Stimulated activated CD8-positive, alpha-beta memory T cell treated with anti-CD3 and anti-CD28 coated beads, Interleukin-7, amount 100 ng/mL, for 24 hours (primary cell): Measurements from ENCODE around the gene TH.

ENCODE experiments used
- DNase-seq: peaks from one replicate; pipeline ENCODE4 v3.0.0-alpha.2; 2020; ENCODE audit warnings: low read depth

TH gene

DNA sequence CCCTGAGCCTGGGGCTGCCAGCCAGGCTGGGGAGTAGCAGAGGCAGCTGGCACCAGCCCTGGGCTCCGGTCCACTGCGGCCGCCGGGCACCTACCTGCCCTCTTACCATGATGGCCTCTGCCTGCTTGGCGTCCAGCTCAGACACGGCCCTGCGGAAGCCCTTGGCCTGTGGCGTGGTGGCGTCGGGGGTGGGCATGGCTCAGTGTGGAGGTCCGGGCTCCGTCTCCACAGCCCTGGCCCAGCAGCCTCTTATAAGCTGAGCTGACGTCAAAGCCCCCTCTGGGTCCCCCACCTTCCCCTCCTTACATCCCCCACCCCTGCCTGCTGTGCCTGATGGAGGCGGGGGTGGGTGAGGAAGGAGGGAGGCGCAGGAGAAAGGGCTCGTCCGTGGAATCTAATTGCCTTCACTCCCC is at the start of gene TH:
TSS of gene TH (minus strand) at position 225 of the 413 bp plus-strand sequence. CDS start at position 196, 29 bp downstream.
- no peak for DNase-seq

DNA sequence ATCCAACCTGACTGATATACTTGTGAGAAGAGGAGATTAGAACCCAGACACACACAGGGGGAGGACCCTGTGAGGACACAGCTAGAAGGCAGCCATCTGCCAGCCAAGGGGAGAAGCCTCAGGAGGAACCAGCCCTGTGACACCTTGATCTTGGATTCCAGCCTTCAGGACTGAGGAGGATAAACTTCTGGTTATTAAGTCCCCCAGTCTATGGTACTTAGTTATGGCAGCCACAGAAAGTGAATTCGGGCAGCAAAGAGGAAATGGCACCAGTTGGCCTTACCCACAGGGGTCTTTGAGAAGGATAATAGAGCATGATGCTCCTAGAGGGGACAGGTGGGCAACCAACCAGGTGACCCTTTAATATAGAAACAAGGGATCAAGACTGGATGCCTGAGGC is 49.4 kb upstream of the TH start:
- no peak for DNase-seq

DNA sequence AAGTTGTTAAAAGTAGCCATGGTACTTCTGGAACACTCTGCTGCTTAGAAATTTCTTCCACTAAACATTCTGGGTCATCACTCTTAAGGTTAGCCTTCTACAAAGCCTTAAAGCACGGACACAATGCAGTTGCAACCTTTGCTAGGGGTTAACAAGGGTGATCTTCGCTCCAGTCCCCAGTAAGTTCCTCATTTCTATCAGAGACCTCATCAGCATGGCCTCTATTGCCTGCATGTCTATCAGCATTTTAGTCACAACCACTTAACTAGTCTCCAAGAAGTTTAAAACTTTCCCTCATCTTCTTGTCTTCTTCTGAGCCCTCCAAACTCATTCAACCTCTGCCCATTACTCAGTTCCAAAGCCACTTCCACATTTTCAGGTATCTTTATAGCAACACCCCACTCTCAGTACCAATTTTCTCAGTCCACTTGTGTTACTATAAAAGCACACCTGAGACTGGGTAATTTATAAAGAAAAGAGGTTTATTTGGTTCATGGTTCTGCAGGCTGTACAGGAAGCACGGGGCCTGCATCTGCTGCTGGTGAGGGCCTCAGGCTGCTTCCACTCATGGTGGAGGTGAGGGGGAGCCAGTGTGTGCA is 48.7 kb upstream of the TH start:
- no peak for DNase-seq

DNA sequence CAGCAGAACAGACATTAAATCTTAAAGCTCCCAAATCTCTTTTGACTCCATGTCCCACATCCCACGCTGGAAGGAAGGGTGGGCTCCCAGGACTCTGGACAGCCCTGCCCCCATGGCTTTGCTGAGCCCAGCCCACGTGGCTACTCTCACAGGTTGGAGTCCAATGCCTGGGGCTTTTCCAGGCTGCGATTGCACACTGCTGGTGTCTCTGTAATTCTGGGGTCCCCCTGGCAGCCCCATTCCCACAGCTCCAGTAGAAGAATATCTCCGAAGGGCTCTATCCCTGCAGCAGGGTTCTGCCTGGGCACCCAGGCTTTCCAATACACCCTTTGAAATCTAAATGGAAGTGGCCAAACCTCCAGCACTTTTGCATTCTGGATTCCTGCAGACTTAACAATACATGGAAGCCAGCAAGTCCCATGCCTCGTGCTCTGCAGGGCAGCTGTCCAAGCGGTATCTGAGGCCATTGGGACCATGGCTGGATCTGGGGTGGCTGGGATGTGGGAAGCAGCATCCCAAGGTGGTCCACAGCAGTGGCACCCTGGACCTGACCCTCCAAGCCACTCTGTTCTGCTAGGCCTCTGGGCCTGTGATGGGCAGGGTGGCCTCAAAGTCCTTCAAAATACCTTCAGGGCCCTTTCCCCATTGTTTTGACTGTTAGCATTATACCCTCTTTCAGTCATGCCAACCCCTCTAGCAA is 47.9 kb upstream of the TH start:
- no peak for DNase-seq

DNA sequence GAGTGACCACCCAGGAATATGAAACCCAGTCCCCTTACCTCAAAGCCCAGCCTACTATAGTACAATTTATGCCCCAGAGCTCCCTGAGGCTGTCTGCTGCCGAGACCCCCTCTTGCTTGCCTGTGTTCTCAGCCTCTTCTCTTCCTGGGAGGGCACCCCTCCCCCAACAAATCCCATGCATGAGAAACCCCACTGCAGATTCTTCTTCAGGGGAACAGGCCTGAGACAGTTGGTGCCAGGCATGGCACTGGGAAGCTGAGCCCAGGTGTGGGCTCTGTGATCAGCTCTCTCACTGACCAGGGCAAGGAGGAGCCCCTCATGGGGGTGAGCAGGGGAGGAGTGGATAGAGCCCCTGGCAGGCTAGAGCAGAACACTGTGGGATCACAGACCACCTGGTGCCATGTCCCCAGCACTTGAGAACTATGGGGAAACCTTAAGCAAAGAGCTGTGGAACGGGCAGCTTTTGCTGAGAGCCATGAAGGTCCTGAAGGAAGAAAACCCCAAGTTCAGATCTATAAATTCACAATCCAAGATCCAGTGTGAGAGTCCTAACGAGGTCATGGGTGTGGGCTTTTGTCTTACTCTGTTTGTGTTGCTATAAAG is 46.5 kb upstream of the TH start:
- no peak for DNase-seq

DNA sequence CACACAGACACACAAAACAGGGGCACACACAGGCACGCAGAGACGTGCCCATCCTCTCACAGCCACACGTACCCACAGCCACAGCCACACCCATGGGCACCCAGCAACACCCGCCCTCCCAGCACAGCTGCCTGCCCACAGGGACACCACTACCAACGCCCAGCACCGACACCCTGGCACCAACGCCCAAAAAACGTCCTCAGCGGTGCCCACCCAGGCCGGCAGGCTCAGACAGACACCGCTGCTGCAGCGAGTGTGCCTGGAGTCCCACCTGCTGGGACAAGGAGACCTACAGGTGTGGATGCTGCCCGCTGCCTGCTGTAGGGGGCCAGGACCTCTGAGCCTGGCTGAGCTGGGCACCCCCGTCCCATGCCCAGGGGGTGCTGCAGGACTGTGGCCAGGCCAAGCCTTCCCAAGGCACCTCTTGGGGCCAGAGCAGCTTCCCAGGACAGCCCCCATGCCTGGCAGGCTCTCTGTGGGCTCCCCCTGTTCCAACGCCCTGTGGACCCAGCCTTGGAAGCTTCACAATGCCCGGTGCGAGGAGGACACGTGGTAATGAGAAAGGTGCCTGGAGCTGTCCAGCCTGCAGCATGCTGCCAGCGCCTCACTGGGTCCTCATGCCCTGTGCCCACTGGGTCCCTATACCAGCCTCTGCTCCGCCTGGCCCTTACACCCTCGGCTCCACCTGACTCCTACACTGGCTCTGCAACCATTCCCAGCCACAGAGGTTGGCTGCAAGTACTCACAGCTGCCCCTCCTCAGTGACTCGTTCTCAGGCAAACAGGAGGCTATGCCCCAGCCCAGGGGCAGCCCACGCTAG is 45.8 kb upstream of the TH start:
- DNase-seq, result no peak

DNA sequence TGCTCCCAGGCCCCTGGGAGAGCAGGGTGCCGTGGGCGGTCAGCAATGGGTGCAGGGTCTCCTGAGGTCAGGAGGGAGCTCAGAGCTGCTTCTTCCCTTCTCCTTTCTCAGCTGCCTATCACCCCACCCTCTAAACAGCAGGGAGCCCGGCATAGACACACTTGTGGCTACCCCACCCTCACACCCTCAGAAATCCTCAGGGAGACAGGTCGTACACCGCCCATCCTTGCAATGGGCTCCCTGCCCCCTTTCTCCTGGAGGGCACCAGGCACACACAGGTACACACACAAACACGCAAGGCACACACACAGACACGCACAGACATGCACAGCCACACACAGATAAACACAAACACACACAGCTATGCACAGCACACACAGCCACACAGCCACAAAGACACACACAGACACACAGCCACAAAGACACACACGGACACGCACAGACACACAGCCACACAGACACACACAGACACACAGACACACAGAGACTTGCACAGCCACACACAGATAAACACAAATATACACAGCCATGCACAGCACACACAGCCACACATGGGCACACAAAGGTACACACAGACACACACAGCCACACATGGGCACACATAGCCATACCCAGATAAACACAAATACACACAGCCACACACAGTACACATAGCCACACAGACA is 44.9 kb upstream of the TH start:
- no peak for DNase-seq

DNA sequence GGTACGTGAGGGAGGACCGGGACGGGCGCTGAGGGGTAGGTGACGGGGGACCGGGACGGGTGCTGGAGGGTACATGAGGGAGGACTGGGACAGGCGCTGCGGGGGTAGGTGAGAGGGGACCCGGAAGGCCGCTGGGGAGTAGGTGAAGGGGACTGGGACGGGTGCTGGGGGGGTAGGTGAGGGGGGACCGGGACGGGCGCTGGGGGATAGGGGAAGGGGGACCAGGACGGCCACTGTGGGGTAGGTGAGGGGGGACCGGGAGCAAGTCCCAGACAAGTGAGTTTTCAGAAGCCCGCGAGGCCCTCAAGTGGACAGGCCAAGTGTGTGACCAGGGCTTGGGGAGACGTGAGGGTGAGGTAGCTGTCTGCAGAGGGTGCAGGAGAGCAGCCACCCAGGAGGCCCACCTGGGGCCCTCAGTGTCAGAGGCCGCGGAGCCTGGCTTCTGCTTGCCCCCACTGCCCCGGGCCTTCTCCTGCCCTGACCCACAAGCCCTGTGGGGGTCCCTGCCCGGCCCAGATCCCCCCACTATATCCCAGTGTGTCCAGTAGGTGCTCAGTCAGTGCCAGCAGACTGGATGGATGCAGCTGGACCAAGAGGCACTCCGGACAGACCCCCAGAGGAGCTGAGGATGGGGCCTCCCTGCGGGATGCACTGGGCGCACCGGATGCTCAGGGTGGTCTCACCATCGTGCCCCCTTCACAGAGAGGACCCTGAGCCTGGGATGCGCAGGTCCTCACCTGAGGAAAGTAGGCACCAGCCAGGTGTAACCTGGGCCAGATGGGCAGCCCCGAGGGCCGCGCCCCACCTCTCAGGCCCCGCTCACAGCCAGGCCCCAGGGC is 44.2 kb upstream of the TH start:
- DNase-seq, result no peak

DNA sequence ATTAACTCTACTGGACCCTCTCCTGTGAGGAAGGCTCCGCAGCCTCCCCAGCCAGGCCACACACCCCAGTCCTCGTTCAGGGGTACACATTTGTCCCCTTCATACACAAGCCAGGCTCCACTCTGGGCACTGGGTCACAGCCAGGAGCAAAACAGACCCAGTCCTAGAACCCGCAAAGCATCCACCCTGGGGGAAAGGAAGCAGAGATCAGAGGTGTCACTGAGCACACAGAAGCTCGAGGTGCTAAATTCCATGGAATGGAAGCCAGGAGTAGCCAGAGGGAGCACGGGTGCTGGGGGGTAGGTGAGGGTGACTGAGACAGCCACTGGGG is 43.6 kb upstream of the TH start:
- DNase-seq, result no peak

DNA sequence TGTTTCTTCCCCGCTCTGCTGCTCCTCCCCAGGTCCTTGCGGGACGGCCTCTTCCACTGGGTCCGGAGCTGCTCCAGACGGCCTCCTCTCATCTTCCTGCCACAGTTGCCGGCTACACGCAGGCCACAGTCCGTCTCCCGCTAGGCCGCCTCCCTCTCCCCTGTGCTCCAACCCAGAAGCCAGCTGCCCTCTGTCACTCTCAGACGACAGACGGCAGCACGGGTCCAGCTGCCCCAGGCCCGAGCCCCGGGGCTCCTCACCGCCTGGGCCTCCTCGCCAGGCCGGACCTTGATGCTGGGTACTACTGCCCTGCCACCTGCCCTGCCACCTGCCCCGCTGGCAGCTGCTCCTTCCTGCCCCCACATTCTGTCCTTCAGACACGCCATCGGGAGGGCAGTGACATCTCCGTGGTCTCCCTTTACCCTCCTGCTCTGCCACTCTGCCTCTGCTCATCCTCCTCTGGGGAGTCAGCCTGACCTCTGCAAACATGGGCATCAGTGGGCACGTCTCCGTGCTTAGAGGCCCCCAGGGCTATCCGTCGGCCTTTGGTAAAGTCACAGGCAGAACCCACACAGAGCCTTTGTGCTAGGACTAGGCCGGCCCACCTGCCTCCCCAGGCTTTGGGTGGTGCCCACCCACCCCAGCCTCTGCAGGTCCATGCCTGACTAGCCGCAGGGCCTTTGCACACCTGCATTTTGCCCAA is 43.1 kb upstream of the TH start:
- DNase-seq, result no peak

DNA sequence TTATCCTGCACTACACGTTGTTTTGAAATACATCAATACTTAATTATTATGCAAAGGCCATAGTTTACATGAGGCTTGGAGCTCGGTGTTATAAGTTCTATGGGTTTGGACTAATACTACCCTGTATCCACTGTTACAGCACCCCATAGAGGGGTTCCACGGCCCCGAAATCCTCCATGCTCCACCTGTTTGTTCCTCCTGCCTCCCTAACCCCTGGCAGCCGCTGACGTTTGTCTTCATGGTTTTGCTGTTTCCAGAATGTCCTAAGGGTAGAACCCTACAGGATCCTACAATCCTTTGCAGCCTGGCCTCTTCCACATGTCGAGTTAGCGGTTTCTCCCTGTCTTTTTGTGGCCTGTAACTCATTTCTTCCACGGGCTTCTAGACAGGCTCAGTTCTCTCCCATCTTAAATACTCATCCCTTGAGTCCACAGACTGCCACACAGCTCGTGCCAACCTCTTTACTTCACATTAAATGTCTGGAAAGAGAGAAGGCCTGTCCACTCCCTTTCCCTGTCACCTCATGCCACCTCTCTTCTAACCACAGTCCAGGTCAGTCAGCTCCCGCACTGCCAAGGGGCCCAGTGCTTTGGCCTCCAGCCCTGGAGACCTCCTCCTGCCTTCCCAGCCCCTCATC is 42.4 kb upstream of the TH start:
- DNase-seq, result no peak

DNA sequence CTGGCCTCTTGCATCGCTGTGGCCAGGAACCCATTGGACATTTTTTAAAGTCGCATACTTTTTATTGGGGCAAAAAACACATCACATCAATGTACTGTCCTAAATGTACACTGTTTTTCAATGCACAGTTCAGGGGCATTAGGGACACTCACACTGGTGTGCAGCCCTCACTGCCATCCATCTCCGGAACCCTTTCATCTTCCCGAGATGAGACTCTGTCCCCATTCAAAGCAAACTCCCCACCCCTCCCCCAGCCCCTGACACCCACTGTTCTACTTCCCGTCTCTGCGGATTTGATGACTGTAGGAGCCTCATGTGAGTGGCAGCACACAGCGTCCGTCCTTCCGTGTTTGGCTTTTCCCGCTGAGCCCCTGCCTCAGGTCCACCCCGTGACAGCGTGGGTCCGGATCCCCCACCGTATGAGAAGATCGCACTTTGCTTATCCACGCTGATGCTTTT is 41.8 kb upstream of the TH start:
- peak; percentile 23 for DNase-seq

DNA sequence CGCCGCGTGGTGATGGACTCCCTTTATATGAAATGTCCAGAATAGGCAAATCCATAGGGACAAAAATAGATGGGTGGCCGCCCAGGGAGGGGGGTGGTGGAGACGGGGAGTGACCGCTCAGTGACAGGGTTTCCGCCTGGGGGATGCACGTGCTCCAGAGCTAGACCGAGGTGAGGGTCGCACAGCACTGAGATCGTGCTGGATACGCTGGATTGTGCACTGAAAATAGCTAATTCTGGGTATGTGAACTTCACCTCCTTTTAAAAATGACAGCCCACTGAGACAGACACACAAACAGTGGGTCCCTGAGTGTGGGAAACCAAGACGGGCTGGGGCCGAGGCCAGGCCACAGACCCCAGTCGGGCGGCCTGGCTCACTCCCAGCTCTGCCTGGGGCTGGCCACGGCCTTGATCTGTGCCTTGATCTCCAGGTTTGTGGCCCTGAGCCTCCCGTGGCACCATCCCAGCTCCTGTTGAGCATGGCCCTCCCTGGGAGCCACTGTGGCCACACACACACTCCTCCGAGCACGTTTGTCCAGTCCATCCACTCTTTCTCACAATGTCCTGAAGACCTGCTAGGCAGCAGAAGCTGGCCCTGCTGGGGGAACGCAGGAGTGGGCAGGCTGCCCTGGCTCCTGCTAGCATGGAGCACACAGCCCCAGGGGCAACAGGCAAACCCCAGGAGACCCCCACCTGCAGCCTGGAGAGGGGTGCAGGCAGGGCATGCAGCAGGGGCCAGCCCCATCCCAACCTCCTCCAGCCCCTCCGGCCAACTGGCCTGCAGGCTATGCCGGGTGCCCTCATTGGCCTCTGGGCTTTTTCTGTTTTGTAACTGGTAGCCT is 41.0 kb upstream of the TH start:
- no peak for DNase-seq

DNA sequence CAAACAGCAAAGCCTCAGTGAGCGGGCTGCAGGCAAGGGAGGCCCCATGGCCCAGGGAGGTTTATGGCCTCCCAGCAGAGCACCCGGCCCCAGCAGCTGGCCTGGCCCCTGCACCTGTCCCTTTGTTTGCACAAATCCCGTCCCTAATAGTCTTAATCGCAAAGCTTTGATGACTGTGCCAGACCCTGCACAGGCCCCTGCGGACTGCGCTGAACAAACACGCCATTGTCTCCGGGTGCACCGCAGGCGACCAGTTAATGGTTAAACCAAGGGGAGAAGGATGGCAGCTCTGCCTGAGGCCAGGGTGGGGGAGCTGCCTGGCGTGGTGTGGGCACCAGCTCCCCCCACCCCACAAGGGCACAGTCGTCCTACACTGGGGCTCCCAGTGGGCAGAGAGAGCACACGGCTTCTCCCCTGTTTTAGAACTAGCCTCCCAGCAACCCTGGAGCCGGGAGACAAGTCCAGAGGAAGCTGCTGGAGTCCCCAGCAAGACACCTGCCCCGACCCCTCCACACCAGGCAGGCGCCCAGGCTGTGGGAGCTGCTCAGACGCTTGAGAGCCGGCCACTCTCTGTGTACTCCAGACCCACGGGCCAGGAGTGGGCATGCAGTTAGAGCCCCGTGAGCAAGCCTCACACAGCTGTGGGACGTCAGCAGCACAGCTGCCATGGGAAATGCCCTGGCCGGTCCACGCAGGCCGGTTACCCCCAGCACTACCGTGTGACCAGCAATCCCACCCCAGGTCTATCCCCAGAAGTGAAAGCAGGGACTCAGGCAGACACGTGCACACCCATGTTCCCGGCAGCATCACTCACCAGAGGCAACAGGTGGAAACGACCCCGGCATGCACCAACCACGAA is 39.7 kb upstream of the TH start:
- DNase-seq, result no peak

DNA sequence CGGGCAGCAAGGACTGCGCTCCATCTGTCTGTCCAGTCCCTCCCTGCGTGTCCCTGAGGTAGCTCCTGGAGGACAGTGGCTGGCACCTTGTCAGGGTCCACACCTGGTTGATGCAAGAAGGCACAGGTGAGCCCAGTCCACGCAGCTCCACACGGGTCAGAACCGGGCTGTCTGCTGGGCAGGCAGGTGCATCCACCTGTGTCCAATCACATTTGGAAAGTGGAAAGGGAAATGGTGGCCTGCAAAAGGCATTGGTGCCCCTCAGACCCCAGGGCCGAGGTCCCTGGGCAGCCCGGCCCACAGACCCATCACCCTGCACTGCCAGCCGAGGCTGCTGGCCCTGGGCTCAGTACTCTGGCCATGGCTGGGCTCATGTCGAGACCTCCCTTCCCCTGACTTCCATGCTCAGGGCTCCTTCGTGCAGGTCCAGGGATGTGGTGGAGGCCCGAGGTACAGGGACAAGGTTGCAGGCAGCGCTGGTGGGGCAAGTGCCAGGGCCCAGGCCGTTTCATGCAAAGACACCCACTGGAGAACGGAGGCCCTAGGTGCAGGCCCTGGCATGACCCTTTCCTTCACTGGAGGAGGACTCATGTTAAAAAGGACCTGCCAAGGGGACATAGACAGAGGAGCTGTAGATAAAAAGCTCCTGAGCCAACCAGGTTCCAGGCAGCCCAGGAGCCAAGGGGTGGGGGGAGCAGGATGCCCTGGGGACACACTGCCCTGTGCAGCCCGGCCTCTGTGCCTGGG is 38.9 kb upstream of the TH start:
- DNase-seq, result no peak

DNA sequence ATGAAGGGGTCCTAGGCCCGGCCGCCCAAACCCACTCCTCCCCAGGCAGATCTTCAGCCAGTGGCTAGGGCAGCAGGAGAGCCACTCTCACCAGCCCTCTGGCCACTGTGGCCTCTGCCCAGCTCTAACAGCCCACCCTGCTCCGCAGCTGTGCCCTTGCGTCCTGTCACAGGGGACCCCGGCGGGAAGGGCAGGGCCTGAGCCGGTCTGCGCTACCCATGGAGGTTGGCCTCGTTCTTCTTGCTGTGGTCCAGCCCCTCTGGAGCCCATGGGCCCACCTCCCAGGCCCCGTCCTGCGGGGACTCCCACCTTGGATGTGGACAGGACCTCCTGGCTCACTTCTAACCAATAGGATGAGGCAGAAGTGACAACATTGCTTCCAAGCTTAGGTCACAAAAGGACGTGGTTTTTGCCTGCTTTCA is 38.3 kb upstream of the TH start:
- no peak for DNase-seq

DNA sequence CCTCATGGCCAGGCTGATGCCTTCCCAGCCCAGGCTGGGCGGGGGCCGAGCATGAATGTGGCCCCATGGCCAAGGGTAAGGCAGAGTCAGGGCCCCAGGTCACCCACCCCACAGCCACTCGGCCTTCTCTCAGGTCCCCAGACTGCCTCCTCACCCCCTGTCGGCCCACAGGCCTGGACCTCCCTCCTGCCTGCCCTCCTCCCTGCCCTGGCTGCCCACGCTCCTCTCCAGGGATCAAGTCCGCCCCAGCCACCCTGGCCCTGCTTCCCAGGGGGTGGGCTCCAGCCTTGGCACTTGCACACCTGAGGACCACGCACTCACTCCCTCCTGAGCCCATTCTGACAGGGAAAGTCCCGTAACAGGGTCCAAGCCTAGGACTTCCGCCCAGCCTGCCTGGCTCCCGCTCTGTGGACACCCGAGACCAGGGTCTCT is 37.8 kb upstream of the TH start:
- DNase-seq, result no peak
